ENCODE results near the gene NFE2L1. TPM values are rescaled to one million over a fixed set of nuclear protein-coding genes. Genes with fewer than 3 reads are reported as not detected.

NFE2L1 gene
- total RNA-seq, 1 donor from 2014 or later: 124 TPM

DNA sequence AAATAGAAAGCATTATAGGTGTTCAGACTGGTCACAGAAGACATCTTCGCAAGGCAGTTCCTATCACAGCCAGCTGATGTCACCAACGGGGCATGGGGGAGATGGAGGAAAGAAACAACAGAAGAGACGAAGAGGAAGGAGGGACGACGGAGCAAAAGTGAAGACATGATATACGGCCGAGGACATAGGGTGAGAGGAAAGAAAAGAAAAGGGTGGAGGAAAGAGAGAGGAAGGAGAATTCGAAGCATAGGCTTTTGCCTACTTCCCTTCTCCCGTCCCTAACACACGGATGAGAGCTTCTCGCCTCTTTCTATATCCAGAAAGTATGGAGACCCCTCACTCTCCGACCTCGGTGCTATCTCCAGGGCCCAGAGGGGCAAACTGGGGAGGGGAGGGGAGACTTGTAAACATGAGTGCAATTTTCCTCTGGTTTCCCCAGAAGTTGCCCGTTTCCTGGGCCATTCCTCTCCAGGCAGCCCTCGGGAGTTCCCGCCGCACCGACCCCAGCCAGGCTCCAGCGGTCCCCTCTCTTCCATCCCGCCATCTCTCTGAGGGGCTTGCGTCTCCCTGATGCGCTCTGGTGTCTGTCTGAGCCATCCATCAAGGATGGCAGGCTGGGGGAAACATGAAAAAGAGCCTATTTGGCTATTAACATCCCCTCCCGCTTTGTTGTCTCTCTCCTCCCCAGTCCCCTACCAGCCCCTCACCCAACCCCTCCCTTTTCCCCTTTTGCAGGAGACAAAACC is 36.6 kb upstream of the NFE2L1 start:
- TF ChIP-seq, protein P1, sequence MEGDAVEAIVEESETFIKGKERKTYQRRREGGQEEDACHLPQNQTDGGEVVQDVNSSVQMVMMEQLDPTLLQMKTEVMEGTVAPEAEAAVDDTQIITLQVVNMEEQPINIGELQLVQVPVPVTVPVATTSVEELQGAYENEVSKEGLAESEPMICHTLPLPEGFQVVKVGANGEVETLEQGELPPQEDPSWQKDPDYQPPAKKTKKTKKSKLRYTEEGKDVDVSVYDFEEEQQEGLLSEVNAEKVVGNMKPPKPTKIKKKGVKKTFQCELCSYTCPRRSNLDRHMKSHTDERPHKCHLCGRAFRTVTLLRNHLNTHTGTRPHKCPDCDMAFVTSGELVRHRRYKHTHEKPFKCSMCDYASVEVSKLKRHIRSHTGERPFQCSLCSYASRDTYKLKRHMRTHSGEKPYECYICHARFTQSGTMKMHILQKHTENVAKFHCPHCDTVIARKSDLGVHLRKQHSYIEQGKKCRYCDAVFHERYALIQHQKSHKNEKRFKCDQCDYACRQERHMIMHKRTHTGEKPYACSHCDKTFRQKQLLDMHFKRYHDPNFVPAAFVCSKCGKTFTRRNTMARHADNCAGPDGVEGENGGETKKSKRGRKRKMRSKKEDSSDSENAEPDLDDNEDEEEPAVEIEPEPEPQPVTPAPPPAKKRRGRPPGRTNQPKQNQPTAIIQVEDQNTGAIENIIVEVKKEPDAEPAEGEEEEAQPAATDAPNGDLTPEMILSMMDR (IDR thresholded peaks at IDR 0.05; ENCODE audit: unreplicated experiment): peak; percentile 47
- Mint-ChIP-seq H3K9me3 (ENCODE audit: low read depth) (no peaks in the 10 kb centered on the region), H3K36me3 (ENCODE audit: insufficient read depth) (no peaks in the 10 kb centered on the region), H3K27me3 (peaks cover 15% of the 10 kb centered on the region), H3K4me3 (ENCODE audit: low read depth) (peak overlapping the region; percentile 54), H3K27ac (peak overlapping the region; percentile 79), H3K4me1 (ENCODE audit: low read depth) (peaks cover 42% of the 10 kb centered on the region)
- DNase-seq (ENCODE audit: low spot score, unreplicated experiment): no peak

DNA sequence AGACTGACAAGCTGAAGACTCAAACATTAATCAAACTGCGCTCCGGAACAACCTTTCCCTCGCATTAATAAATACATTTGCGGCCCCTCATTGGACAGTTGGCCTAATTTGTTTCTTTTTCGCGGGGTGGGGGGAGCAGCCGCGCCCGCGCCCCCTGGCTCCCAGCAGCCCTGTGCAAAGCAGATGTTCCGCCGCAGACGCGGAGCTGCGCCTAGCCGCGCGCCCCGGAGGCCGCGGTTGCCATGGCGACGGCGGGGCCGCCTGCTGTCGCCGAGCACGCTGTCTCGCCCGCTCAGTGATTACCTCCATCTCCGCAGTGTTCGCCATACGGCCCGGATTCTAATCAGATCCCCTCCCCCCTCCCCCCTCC is 36.0 kb upstream of the NFE2L1 start:
- peaks cover 40% of the 10 kb centered on the region for H3K4me1 Mint-ChIP-seq (ENCODE audit: low read depth)
- peak overlapping the region; percentile 54 for H3K4me3 Mint-ChIP-seq (ENCODE audit: low read depth)

DNA sequence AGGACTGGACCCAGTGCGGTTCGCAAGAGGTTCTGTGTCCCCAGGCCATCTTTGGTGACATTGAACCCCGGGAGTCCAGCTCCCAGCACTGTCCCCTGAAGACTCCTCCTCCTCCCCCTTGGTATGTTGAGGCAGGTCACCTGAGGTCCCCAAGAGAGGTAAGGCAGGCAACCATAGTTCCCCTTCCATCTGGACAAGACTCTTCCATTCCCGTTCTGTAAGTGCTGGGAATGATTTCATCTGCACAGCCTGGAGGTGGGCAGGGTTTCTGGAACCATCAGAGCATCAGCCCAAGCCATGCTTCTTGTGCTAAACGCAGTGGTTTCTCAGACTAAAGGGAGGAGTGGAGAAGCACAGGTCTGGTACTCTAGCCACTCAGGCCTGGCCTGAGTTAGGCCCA is 35.5 kb upstream of the NFE2L1 start:
- peaks cover 40% of the 10 kb centered on the region for H3K4me1 Mint-ChIP-seq (ENCODE audit: low read depth)
- no peak for DNase-seq (ENCODE audit: low spot score, unreplicated experiment)
- TF ChIP-seq, protein P1 (IDR thresholded peaks at IDR 0.05; ENCODE audit: unreplicated experiment): no peak

More for the DNA sequence above, 36.0 kb upstream of the NFE2L1 start:
- peak overlapping the region; percentile 79 for H3K27ac Mint-ChIP-seq
- no peak for DNase-seq (ENCODE audit: low spot score, unreplicated experiment)
- H3K9me3 Mint-ChIP-seq (ENCODE audit: low read depth): no peaks in the 10 kb centered on the region
- H3K36me3 Mint-ChIP-seq (ENCODE audit: insufficient read depth): no peaks in the 10 kb centered on the region
- TF ChIP-seq, protein P1 (IDR thresholded peaks at IDR 0.05; ENCODE audit: unreplicated experiment): no peak
- peaks cover 15% of the 10 kb centered on the region for H3K27me3 Mint-ChIP-seq

DNA sequence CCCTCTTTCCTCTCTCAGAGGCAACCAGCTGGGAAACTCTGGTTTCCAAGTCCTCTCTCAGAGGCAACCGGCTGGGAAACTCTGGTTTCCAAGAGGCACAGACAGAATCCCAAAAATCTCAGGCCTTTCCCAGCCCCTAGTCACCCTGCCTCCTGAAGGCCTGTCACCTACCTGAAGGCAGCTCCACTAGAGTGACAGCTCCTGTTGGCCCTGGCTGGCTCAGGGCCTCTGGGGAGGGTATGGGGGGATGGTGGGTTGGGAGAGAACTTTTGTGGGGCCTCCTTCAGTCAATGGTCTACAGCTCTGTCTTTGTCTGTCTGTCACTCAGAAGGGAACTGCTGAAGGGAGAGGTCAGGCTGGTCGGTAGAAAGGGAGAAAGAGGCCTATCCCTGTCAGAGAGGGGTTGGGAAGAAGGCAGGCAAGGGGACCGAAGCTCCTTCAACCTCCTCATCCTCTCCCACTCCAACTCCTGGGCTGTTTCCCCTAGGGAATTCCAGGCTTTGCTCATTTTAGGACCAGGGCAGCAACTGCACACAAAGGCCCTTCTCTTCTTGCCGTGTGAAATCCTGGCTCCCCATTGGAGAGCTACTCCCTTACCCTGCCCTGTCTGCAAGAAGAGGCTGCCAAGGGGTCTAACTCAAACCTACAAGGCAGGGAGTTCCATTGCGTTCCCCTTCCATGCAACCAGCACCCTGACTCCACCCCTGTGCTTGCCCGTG is 34.1 kb upstream of the NFE2L1 start:
- H3K27me3 Mint-ChIP-seq: peaks cover 18% of the 10 kb centered on the region
- H3K9me3 Mint-ChIP-seq (ENCODE audit: low read depth): no peaks in the 10 kb centered on the region
- H3K36me3 Mint-ChIP-seq (ENCODE audit: insufficient read depth): no peaks in the 10 kb centered on the region
- DNase-seq (ENCODE audit: low spot score, unreplicated experiment): no peak
- TF ChIP-seq, protein P1 (IDR thresholded peaks at IDR 0.05; ENCODE audit: unreplicated experiment): no peak
- peaks cover 41% of the 10 kb centered on the region for H3K4me1 Mint-ChIP-seq (ENCODE audit: low read depth)
- peak overlapping the region; percentile 56 for H3K27ac Mint-ChIP-seq
- H3K4me3 Mint-ChIP-seq (ENCODE audit: low read depth): no peak overlapping the region

More for the DNA sequence above, 35.5 kb upstream of the NFE2L1 start:
- H3K4me3 Mint-ChIP-seq (ENCODE audit: low read depth): peak overlapping the region; percentile 28
- no peaks in the 10 kb centered on the region for H3K36me3 Mint-ChIP-seq (ENCODE audit: insufficient read depth)
- H3K27me3 Mint-ChIP-seq: peaks cover 15% of the 10 kb centered on the region
- peak overlapping the region; percentile 16 for H3K27ac Mint-ChIP-seq
- H3K9me3 Mint-ChIP-seq (ENCODE audit: low read depth): no peaks in the 10 kb centered on the region

DNA sequence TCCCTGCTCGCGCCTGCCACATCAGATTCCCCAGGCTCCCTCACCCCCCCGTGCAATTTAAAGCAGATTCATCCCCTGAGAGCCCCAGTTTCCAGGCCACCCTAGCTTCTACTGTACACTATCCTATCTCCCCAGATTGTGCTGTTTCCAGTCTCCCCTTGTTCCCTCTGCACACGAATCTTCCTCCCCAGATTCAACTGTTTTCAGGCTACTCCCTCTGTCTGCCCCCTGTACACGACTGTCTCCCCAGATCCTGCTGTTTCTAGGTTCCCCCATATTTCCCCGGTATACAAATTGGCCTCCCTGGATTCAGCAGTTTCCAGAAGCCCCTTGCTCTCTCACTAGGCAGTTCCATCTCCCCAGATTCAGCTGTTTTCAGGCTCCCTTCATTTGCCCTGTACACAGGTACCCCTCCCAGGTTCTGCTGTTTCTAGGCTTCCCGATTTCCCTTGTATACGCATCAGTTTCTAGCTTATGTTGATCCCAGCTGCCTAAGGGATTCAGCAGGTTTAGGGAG is 33.5 kb upstream of the NFE2L1 start:
- H3K36me3 Mint-ChIP-seq (ENCODE audit: insufficient read depth): no peaks in the 10 kb centered on the region
- H3K27me3 Mint-ChIP-seq: peaks cover 19% of the 10 kb centered on the region
- H3K27ac Mint-ChIP-seq: peak overlapping the region; percentile 56
- no peaks in the 10 kb centered on the region for H3K9me3 Mint-ChIP-seq (ENCODE audit: low read depth)
- H3K4me1 Mint-ChIP-seq (ENCODE audit: low read depth): peaks cover 41% of the 10 kb centered on the region
- no peak for DNase-seq (ENCODE audit: low spot score, unreplicated experiment)
- TF ChIP-seq, protein P1 (IDR thresholded peaks at IDR 0.05; ENCODE audit: unreplicated experiment): no peak
- no peak overlapping the region for H3K4me3 Mint-ChIP-seq (ENCODE audit: low read depth)

Data from progenitor cell of endocrine pancreas (in vitro differentiated cells).